ENCODE results near the gene PARD3. TPM values are rescaled to one million over a fixed set of nuclear protein-coding genes. Genes with fewer than 3 reads are reported as not detected.

Gene PARD3
- total RNA-seq, 4 donors from 2014 or later: 27.3 to 65.3 (median 55.6) TPM

- intact Hi-C loops (cut with DNase I; ENCODE audit: low total_unique reads): no loop called here
Observed at GRCh38 chr10:34484164-34484563, 330.9 kb downstream of the PARD3 start.

GRCh38 chr10:34480345-34480744, 334.8 kb downstream of the PARD3 start:
- Histone ChIP-seq H3K27me3 (no peaks in the 10 kb centered on the region), H3K4me3 (no peak overlapping the region), H3K36me3 (no peaks in the 10 kb centered on the region), H3K4me1 (peaks cover 0 to 18% (median 10%) of the 10 kb centered on the region in 4 donors), H3K9me3 (no peaks in the 10 kb centered on the region), H3K27ac (peak overlapping the region; percentile 28 to 64 (median 45))
- peak; percentile 37 for DNase-seq
- WGBS, 2 donors (ENCODE audit: low coverage in 1 of 2): 64 to 74% methylated on average over 4 of the region's 4 CpGs
- in situ Hi-C loops (cut with MboI; ENCODE audit: low pct_ligation_motif_present in 1 of 4, low pct_unique_long_range_greater_than_20kb in 1 of 4, low sequenced_read_pairs in 3 of 4): no loop called here
- intact Hi-C loops (cut with DNase I; ENCODE audit: low total_unique reads): no loop called here
- TF ChIP-seq POLR2A (IDR thresholded peaks at IDR 0.05) (no peak), CTCF (IDR thresholded peaks at IDR 0.05) (no peak), POLR2AphosphoS5 (IDR thresholded peaks at IDR 0.05) (no peak), EP300 (IDR thresholded peaks at IDR 0.05; ENCODE audit: low read depth) (no peak)

More at GRCh38 chr10:34484164-34484563, 330.9 kb downstream of the PARD3 start:
- H3K4me1 ChIP-seq: peaks cover 0 to 14% (median 8%) of the 10 kb centered on the region in 4 donors
- in situ Hi-C loops (cut with MboI; ENCODE audit: low pct_ligation_motif_present in 1 of 4, low pct_unique_long_range_greater_than_20kb in 1 of 4, low sequenced_read_pairs in 3 of 4): no loop called here
- DNase-seq: no peak
- no peak overlapping the region for H3K27ac ChIP-seq
- 48 to 52% methylated on average over 4 of the region's 4 CpGs for WGBS, 2 donors (ENCODE audit: low coverage in 1 of 2)
- no peak overlapping the region for H3K4me3 ChIP-seq
- no peaks in the 10 kb centered on the region for H3K27me3 ChIP-seq
- no peak for TF ChIP-seq POLR2A (IDR thresholded peaks at IDR 0.05)
- TF ChIP-seq POLR2AphosphoS5 (IDR thresholded peaks at IDR 0.05): no peak
- TF ChIP-seq EP300 (IDR thresholded peaks at IDR 0.05; ENCODE audit: low read depth): no peak
- no peak for TF ChIP-seq CTCF (IDR thresholded peaks at IDR 0.05)
- no peaks in the 10 kb centered on the region for H3K9me3 ChIP-seq
- no peaks in the 10 kb centered on the region for H3K36me3 ChIP-seq

GRCh38 chr10:34479520-34480179, 335.4 kb downstream of the PARD3 start:
- Histone ChIP-seq H3K27me3 (no peaks in the 10 kb centered on the region), H3K27ac (peak overlapping the region; percentile 28 to 64 (median 45)), H3K36me3 (no peaks in the 10 kb centered on the region), H3K4me3 (no peak overlapping the region), H3K9me3 (no peaks in the 10 kb centered on the region), H3K4me1 (peaks cover 0 to 18% (median 10%) of the 10 kb centered on the region in 4 donors)
- intact Hi-C loops (cut with DNase I; ENCODE audit: low total_unique reads): no loop called here
- 76 to 88% methylated on average over 6 to 7 of the region's 7 CpGs for WGBS, 2 donors (ENCODE audit: low coverage in 1 of 2)
- DNase-seq: peak; percentile 40
- in situ Hi-C loops (cut with MboI; ENCODE audit: low pct_ligation_motif_present in 1 of 4, low pct_unique_long_range_greater_than_20kb in 1 of 4, low sequenced_read_pairs in 3 of 4): no loop called here
- TF ChIP-seq POLR2AphosphoS5 (IDR thresholded peaks at IDR 0.05) (no peak), CTCF (IDR thresholded peaks at IDR 0.05) (no peak), EP300 (IDR thresholded peaks at IDR 0.05; ENCODE audit: low read depth) (no peak), POLR2A (IDR thresholded peaks at IDR 0.05) (no peak)

GRCh38 chr10:34477249-34477648, 337.8 kb downstream of the PARD3 start:
- intact Hi-C loops (cut with DNase I; ENCODE audit: low total_unique reads): no loop called here
- Histone ChIP-seq H3K9me3 (no peaks in the 10 kb centered on the region), H3K4me3 (no peak overlapping the region), H3K27ac (no peak overlapping the region), H3K36me3 (no peaks in the 10 kb centered on the region), H3K4me1 (peaks cover 0 to 26% (median 13%) of the 10 kb centered on the region in 4 donors), H3K27me3 (no peaks in the 10 kb centered on the region)
- 51 to 79% methylated on average over 2 of the region's 2 CpGs for WGBS, 2 donors (ENCODE audit: low coverage in 1 of 2)
- DNase-seq: no peak
- in situ Hi-C loops (cut with MboI; ENCODE audit: low pct_ligation_motif_present in 1 of 4, low pct_unique_long_range_greater_than_20kb in 1 of 4, low sequenced_read_pairs in 3 of 4): no loop called here
- no peak for TF ChIP-seq POLR2A (IDR thresholded peaks at IDR 0.05)
- no peak for TF ChIP-seq CTCF (IDR thresholded peaks at IDR 0.05)
- no peak for TF ChIP-seq POLR2AphosphoS5 (IDR thresholded peaks at IDR 0.05)
- no peak for TF ChIP-seq EP300 (IDR thresholded peaks at IDR 0.05; ENCODE audit: low read depth)
